Gastrocnemius medialis (tissue), 4 donors: Measurements from ENCODE around the gene ALKAL2. TPM values are rescaled to one million over a fixed set of nuclear protein-coding genes. Genes with fewer than 3 reads are reported as not detected.

Experiments used
- ATAC-seq, 2 donors: fragments of 150-250 bp; one replicate each; pipeline ENCODE4 v1.9.1; 2016
- DNase-seq, 2 donors: peaks; one replicate each; pipeline ENCODE4 v3.0.0-alpha.2; 2019
- H3K27ac ChIP-seq, 4 donors: fragments of 200-600 bp; sonication (generic); 1 replicate in 1 of 4; 2 replicates in 3 of 4; pipeline ENCODE4 v1.5.1; 2016 to 2018; ENCODE audit warnings: mild to moderate bottlenecking in 2 of 4, moderate library complexity in 1 of 4
- H3K27me3 ChIP-seq, 3 donors: fragments of 200-600 bp; sonication (generic) in 2 of 3; 1 replicate in 1 of 3; 2 replicates in 2 of 3; pipeline versions ENCODE4 v1.5.1 to v1.6.0; 2016 to 2019; ENCODE audit warnings: mild to moderate bottlenecking in 1 of 3, moderate library complexity in 1 of 3
- H3K36me3 ChIP-seq, 2 donors: fragments of 200-600 bp; sonication (generic) in 1 of 2; one replicate each; pipeline ENCODE4 v1.5.1; 2017 to 2018
- H3K4me1 ChIP-seq, 2 donors: fragments of 200-600 bp; sonication (generic) in 1 of 2; one replicate each; pipeline ENCODE4 v1.5.1; 2016 to 2017; ENCODE audit warnings: mild to moderate bottlenecking in 2 of 2
- H3K4me3 ChIP-seq, 4 donors: fragments of 200-600 bp; sonication (generic) in 3 of 4; 1 replicate in 1 of 4; 2 replicates in 3 of 4; pipeline ENCODE4 v1.5.1; 2016 to 2019; ENCODE audit warnings: mild to moderate bottlenecking in 2 of 4
- H3K9me3 ChIP-seq, 3 donors: fragments of 200-600 bp; sonication (generic) in 2 of 3; 1 replicate in 1 of 3; 2 replicates in 2 of 3; pipeline ENCODE4 v1.5.1; 2016 to 2019
- POLR2A ChIP-seq, 2 donors: fragments of 450-650 bp; IDR thresholded peaks; one replicate each; pipeline ENCODE4 v1.6.1; 2017; ENCODE audit warnings: antibody characterized with exemption in 2 of 2, mild to moderate bottlenecking in 2 of 2, moderate library complexity in 2 of 2
- in situ Hi-C, 4 donors: fragments of 200-750 bp; cut with MboI; loops; one replicate each; pipeline versions ENCODE4 v1.15.0 to v1.8.0; 2017; ENCODE audit warnings: low sequenced_read_pairs in 4 of 4
- intact Hi-C: fragments of 100-400 bp; cut with DNase I; formaldehyde crosslinking; loops from one replicate; pipeline ENCODE4 v1.15.1; 2023; ENCODE audit warnings: low total_unique reads
- total RNA-seq, 4 donors: library from RNA; depleted of rRNA; stranded (reverse); fragments of >200 nt; gene quantifications; one replicate each; pipeline versions ENCODE4 v1.1.0 to v1.2.3, GENCODE V29; 2016
- TF ChIP-seq, protein P1 (sequence below), 5 experiments: fragments of 450-650 bp in 3 of 5; fragments of 200-600 bp in 2 of 5; sonication (generic) in 2 of 5; IDR thresholded peaks in 4 of 5; conservative IDR thresholded peaks in 1 of 5; 1 replicate in 4 of 5; 2 replicates in 1 of 5; pipeline ENCODE4 v1.5.1; 2016 to 2019; ENCODE audit warnings: antibody characterized with exemption in 5 of 5, mild to moderate bottlenecking in 3 of 5, moderate library complexity in 3 of 5

The ALKAL2 gene
- total RNA-seq, 4 donors from 2014 or later, result not detected

DNA sequence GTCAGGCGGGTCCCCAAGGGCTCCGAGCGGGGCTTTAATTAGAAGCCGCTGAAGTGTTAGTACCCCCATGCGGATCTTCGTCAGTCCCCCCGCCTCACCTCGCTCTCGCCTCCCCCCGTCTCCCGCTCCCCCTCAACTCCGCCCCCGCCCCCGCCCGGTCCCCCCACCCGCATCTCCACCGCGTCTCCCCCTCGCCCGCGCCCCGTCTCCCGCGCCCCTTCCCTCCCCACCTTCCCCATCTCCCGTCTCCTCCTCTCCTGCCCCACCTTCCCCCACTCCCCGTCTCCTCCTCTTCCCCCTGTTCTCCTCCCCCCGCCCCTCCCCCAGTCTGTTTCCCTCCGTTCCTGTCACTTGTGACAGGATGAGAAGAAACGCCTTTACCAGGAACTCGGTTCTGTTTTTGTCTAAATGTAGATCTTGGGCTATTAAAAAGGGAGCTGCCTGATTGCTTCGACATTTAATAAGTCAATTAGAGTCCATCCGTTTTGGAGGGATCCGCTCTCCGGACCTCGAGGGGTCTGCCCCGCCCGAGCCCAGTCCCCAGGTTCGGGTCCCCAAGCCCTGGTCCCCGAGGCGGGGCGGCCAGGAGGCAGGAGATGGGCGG lies 969 bp upstream of the ALKAL2 start:
- intact Hi-C loops, result no loop called here
- TF ChIP-seq POLR2A (IDR thresholded peaks at IDR 0.05), result no peak
- TF ChIP-seq, protein P1, sequence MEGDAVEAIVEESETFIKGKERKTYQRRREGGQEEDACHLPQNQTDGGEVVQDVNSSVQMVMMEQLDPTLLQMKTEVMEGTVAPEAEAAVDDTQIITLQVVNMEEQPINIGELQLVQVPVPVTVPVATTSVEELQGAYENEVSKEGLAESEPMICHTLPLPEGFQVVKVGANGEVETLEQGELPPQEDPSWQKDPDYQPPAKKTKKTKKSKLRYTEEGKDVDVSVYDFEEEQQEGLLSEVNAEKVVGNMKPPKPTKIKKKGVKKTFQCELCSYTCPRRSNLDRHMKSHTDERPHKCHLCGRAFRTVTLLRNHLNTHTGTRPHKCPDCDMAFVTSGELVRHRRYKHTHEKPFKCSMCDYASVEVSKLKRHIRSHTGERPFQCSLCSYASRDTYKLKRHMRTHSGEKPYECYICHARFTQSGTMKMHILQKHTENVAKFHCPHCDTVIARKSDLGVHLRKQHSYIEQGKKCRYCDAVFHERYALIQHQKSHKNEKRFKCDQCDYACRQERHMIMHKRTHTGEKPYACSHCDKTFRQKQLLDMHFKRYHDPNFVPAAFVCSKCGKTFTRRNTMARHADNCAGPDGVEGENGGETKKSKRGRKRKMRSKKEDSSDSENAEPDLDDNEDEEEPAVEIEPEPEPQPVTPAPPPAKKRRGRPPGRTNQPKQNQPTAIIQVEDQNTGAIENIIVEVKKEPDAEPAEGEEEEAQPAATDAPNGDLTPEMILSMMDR (IDR thresholded peaks at IDR 0.05 in 4 of 5, conservative IDR thresholded peaks at IDR 0.05 in 1 of 5), result no peak
- Histone ChIP-seq H3K27ac (no peak overlapping the region), H3K4me1 (peaks cover 5 to 12% of the 10 kb centered on the region in 2 donors), H3K36me3 (no peaks in the 10 kb centered on the region), H3K27me3 (peaks cover 21 to 35% (median 30%) of the 10 kb centered on the region in 3 donors), H3K9me3 (no peaks in the 10 kb centered on the region), H3K4me3 (peak overlapping the region; percentile 51 to 70 (median 56))
- in situ Hi-C loops, result no loop called here
- ATAC-seq, result no peak
- DNase-seq, result no peak

- intact Hi-C loops, result no loop called here
- H3K4me1 ChIP-seq, result peaks cover 5 to 12% of the 10 kb centered on the region in 2 donors
- peaks cover 21 to 35% (median 30%) of the 10 kb centered on the region in 3 donors for H3K27me3 ChIP-seq
- H3K4me3 ChIP-seq, result peak overlapping the region; percentile 31 to 48 (median 38)
- TF ChIP-seq, protein P1 (IDR thresholded peaks at IDR 0.05 in 4 of 5, conservative IDR thresholded peaks at IDR 0.05 in 1 of 5), result no peak
- TF ChIP-seq POLR2A (IDR thresholded peaks at IDR 0.05), result no peak
- no peaks in the 10 kb centered on the region for H3K36me3 ChIP-seq
- no peaks in the 10 kb centered on the region for H3K9me3 ChIP-seq
- no peak overlapping the region for H3K27ac ChIP-seq
- DNase-seq (no peak), ATAC-seq (no peak)
- in situ Hi-C loops, result no loop called here
These were observed 413 bp downstream of the ALKAL2 start for GRCh38 chr2:287471-287885.

DNA sequence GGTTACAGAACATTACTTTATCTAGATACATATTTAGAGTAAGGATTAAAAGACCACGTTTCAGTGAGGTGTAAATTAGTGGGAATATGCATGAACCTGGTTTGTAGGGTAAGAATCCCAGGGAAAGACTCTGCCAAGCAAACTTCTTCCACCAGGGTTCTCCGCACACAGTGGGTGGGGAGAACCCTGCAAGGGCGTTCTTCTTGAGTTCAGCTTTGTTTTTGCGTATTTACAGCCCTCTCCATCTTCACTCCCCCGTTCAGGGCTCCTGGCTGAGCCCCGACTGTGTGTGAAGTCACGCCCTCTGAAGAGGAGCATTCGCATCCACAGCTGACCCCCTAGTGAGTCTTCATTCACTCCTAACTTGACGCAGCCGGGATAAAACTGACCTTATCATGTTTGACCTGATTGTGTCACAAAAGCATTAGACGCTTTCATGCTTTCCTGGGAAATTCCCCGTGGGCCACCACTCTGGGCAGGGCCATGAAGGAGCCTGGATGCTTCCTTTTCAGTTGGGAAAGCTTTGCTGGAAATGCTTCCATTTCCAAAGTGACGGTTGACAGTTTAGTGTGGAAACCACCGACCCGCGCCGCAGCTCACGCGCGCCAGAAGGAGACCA lies 1.0 kb downstream of the ALKAL2 start:
- no peak for DNase-seq
- no peaks in the 10 kb centered on the region for H3K9me3 ChIP-seq
- H3K36me3 ChIP-seq, result peaks cover 0 to 5% of the 10 kb centered on the region in 2 donors
- in situ Hi-C loops (no loop called here), intact Hi-C loops (no loop called here)
- peaks cover 21 to 35% (median 30%) of the 10 kb centered on the region in 3 donors for H3K27me3 ChIP-seq
- no peak overlapping the region for H3K27ac ChIP-seq
- peak overlapping the region in 1 of 4 donors; percentile 36 for H3K4me3 ChIP-seq
- no peak for ATAC-seq
- H3K4me1 ChIP-seq, result peaks cover 5 to 12% of the 10 kb centered on the region in 2 donors
- TF ChIP-seq POLR2A (IDR thresholded peaks at IDR 0.05), result no peak

DNA sequence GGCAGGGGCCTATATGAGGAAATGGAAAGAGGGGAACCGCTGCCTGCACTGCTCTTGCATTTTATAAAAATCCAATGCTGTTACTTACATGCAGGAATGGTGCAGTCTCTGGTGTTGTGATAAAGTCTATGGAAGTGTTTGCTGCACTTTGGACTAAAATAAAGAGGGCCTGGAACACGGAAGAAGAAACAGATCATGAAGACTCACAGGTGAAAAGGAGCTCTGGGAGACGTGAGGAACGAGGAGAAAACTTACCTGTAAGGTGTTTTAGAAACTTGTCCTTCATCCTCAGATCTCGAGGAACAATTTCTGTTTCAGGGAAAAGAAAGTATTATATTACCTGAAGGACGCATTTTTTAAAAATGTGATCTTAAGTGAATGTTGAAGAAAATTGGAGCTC lies 1.9 kb downstream of the ALKAL2 start:
- no peak overlapping the region for H3K4me3 ChIP-seq
- ATAC-seq (no peak), DNase-seq (no peak)
- H3K9me3 ChIP-seq, result no peaks in the 10 kb centered on the region
- TF ChIP-seq POLR2A (IDR thresholded peaks at IDR 0.05), result no peak
- TF ChIP-seq, protein P1 (IDR thresholded peaks at IDR 0.05 in 4 of 5, conservative IDR thresholded peaks at IDR 0.05 in 1 of 5), result no peak
- intact Hi-C loops (no loop called here), in situ Hi-C loops (no loop called here)
- H3K4me1 ChIP-seq, result peaks cover 5 to 12% of the 10 kb centered on the region in 2 donors
- peaks cover 21 to 35% (median 30%) of the 10 kb centered on the region in 3 donors for H3K27me3 ChIP-seq
- no peak overlapping the region for H3K27ac ChIP-seq
- H3K36me3 ChIP-seq, result peaks cover 0 to 8% of the 10 kb centered on the region in 2 donors

- ATAC-seq (no peak), DNase-seq (no peak)
- Histone ChIP-seq H3K36me3 (peaks cover 0 to 12% of the 10 kb centered on the region in 2 donors), H3K9me3 (no peaks in the 10 kb centered on the region), H3K4me3 (no peak overlapping the region), H3K4me1 (peaks cover 5 to 12% of the 10 kb centered on the region in 2 donors), H3K27ac (no peak overlapping the region), H3K27me3 (peaks cover 16 to 35% (median 29%) of the 10 kb centered on the region in 3 donors)
- no peak for TF ChIP-seq POLR2A (IDR thresholded peaks at IDR 0.05)
- intact Hi-C loops, result no loop called here
- in situ Hi-C loops, result no loop called here
These were observed 2.4 kb downstream of the ALKAL2 start for GRCh38 chr2:285531-285930.
